H1 (cell line): ENCODE results near the gene ABHD8. TPM values are rescaled to one million over a fixed set of nuclear protein-coding genes. Genes with fewer than 3 reads are reported as not detected.

Experiments used
- BRCA1 ChIP-seq: IDR thresholded peaks from 2 replicates; pipeline ENCODE4 v1.6.1; 2012; ENCODE audit warnings: low read depth, low read length, improper control_type of control experiment
- CBX5 ChIP-seq: fragments of 300-800, 300-1000 bp; sonication (generic); IDR thresholded peaks from 2 replicates; pipeline ENCODE4 v1.7.1; 2016; ENCODE audit warnings: antibody characterized with exemption, low read length, low read depth
- polyA plus RNA-seq, 7 experiments: library from polyadenylated mRNA; depleted of rRNA in 3 of 7; stranded (reverse) in 5 of 7; unstranded in 2 of 7; fragments of >200 nt in 5 of 7; fragments of 200-250 nt in 2 of 7; gene quantifications; 1 replicate in 5 of 7; 2 replicates in 1 of 7; 4 replicates in 1 of 7; pipeline versions ENCODE4 v1.2.1 to v1.2.3, GENCODE V29; 2011 to 2013; ENCODE audit warnings: missing spikeins in 2 of 7, mixed read lengths in 2 of 7
- total RNA-seq: library from RNA; stranded (reverse); fragmentation: NEBNext Ultra II Directional; extraction: Animal tissue kit (Norgen Biotek cat#: 25700); gene quantifications from 2 replicates; pipeline ENCODE4 v1.2.1, GENCODE V29; 2021
- TF ChIP-seq, protein P1 (sequence below), 3 experiments: IDR thresholded peaks; 1 replicate in 2 of 3; 2 replicates in 1 of 3; pipeline versions ENCODE4 v1.5.1 to v1.6.1; 2011; ENCODE audit warnings: low read length in 3 of 3, mild to moderate bottlenecking in 3 of 3, inconsistent platforms in 2 of 3, low read depth in 1 of 3, moderate library complexity in 1 of 3; ENCODE audit not compliant: insufficient read depth in 1 of 3; ENCODE audit errors: control extremely low read depth in 1 of 3

ABHD8 gene
- total and polyA plus RNA-seq, 2 of the 8 experiments (the other 6 are each of a cell fraction or from before 2014, with no cell fraction given), result 11.3 to 18.7 TPM

DNA sequence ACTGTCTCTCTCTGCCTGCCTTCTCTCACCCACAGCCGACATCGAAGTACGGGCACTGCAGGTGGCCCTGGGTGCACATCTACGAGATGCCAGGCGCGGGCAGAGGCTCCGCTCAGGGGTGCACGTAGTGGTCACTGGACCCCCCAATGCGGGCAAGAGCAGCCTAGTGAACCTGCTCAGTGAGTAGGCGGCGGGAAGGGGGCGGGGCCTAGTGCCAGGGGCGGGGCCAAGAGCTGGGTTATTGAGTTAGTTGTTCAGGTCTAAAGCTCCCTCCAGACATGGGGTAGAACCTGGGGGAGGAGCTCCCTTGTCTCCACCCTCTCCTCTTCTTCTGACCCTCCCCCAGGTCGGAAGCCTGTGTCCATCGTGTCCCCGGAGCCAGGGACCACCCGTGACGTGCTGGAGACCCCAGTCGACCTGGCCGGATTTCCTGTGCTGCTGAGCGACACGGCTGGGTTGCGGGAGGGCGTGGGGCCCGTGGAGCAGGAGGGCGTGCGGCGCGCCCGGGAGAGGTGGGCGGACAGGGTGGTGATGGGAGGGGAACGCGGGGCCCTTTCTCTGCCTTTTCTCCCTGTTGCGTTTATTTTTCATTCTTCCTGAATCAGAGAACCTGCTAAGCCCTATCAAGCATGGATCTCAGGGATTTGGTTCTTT, 36.0 kb upstream of the ABHD8 start (continued):
- TF ChIP-seq, protein P1, sequence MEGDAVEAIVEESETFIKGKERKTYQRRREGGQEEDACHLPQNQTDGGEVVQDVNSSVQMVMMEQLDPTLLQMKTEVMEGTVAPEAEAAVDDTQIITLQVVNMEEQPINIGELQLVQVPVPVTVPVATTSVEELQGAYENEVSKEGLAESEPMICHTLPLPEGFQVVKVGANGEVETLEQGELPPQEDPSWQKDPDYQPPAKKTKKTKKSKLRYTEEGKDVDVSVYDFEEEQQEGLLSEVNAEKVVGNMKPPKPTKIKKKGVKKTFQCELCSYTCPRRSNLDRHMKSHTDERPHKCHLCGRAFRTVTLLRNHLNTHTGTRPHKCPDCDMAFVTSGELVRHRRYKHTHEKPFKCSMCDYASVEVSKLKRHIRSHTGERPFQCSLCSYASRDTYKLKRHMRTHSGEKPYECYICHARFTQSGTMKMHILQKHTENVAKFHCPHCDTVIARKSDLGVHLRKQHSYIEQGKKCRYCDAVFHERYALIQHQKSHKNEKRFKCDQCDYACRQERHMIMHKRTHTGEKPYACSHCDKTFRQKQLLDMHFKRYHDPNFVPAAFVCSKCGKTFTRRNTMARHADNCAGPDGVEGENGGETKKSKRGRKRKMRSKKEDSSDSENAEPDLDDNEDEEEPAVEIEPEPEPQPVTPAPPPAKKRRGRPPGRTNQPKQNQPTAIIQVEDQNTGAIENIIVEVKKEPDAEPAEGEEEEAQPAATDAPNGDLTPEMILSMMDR (IDR thresholded peaks at IDR 0.05; ENCODE audit: control extremely low read depth in 1 of 3, insufficient read depth in 1 of 3, low read depth in 1 of 3, low read length in 3 of 3), result no peak
- TF ChIP-seq CBX5 (no peak), BRCA1 (no peak)
